Measurements from ENCODE around the gene ETDC. TPM values are rescaled to one million over a fixed set of nuclear protein-coding genes. Genes with fewer than 3 reads are reported as not detected.

ETDC gene
- total RNA-seq, 2 experiments from 2014 or later, result not detected

DNA sequence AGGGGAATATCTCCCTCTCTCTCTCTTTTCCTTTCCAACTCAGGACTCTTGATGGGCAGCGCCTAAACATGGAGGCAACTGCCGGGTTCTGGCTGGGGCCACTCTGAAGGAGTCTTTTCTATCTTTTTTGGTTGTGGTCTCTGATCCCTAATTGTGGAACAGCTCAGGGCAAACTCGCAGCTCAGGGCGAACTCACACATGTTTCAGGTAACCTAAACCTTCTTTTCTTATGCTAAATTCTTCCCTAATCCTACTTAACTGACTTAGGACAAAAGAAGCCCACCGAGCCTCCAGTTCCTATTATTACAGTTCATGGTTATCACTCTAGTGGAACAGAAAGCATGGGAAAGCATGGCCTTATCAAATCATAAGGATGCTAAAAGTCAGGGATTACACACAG is 36.1 kb upstream of the ETDC start:
- BruUV-seq (replicated peaks), result no TSS peak
- no peaks in the 10 kb centered on the region for H3K9me3 ChIP-seq (ENCODE audit: low read length)
- POLR2A ChIA-PET, result no interaction called here
- no peak overlapping the region for H3K27ac ChIP-seq (ENCODE audit: low read depth, low read length, poor library complexity, severe bottlenecking)
- DNase-seq (ENCODE audit: low spot score), result no peak
- no peaks in the 10 kb centered on the region for H3K79me2 ChIP-seq (ENCODE audit: insufficient read depth, low read depth, low read length)
- H3K36me3 ChIP-seq (ENCODE audit: insufficient read depth, low read length), result no peaks in the 10 kb centered on the region
- H3K4me1 ChIP-seq (ENCODE audit: insufficient read depth, low read length, poor library complexity, severe bottlenecking), result no peaks in the 10 kb centered on the region
- TF ChIP-seq EZH2phosphoT487 (IDR thresholded peaks at IDR 0.05; ENCODE audit: borderline replicate concordance, low read depth, low read length), result no peak
- TF ChIP-seq, protein P1, sequence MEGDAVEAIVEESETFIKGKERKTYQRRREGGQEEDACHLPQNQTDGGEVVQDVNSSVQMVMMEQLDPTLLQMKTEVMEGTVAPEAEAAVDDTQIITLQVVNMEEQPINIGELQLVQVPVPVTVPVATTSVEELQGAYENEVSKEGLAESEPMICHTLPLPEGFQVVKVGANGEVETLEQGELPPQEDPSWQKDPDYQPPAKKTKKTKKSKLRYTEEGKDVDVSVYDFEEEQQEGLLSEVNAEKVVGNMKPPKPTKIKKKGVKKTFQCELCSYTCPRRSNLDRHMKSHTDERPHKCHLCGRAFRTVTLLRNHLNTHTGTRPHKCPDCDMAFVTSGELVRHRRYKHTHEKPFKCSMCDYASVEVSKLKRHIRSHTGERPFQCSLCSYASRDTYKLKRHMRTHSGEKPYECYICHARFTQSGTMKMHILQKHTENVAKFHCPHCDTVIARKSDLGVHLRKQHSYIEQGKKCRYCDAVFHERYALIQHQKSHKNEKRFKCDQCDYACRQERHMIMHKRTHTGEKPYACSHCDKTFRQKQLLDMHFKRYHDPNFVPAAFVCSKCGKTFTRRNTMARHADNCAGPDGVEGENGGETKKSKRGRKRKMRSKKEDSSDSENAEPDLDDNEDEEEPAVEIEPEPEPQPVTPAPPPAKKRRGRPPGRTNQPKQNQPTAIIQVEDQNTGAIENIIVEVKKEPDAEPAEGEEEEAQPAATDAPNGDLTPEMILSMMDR (conservative IDR thresholded peaks at IDR 0.05; ENCODE audit: low read length), result no peak
- H3K4me3 ChIP-seq (ENCODE audit: low read depth, low read length, poor library complexity, severe bottlenecking), result no peak overlapping the region
- CTCF ChIA-PET (ENCODE audit: unreplicated experiment), result no interaction called here
- no peak overlapping the region for H3K4me2 ChIP-seq (ENCODE audit: low read length)
- H4K20me1 ChIP-seq (ENCODE audit: insufficient read depth, low read length), result no peaks in the 10 kb centered on the region
- intact Hi-C loops (cut with micrococcal nuclease; ENCODE audit: unreplicated experiment), result no loop called here
- no peak overlapping the region for H2AFZ ChIP-seq (ENCODE audit: low read length)
- H3K9me2 ChIP-seq (ENCODE audit: insufficient read depth, low read length), result no peaks in the 10 kb centered on the region

DNA sequence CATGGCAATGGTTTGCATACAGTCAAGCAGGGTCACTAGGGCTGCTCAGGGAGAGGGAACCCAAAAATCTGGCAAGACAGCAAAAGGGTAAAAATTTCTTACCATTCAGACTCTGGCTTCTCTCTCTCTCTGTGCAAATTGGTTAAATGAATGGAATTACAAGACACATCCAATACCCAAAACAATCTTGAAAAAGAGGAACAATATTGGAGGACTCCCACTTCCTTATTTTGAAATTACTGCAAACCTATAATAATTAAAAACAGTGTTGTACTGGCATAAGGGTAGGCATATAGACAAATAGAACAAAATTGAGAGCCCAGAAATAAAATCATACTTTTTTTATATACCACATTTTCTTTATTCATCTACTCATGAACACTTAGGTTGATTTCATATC is 33.3 kb upstream of the ETDC start:
- Histone ChIP-seq H3K4me3 (ENCODE audit: low read depth, low read length, poor library complexity, severe bottlenecking) (no peak overlapping the region), H3K9me3 (ENCODE audit: low read length) (no peaks in the 10 kb centered on the region), H3K4me1 (ENCODE audit: insufficient read depth, low read length, poor library complexity, severe bottlenecking) (no peaks in the 10 kb centered on the region), H3K36me3 (ENCODE audit: insufficient read depth, low read length) (no peaks in the 10 kb centered on the region), H3K79me2 (ENCODE audit: insufficient read depth, low read depth, low read length) (no peaks in the 10 kb centered on the region), H3K27ac (ENCODE audit: low read depth, low read length, poor library complexity, severe bottlenecking) (no peak overlapping the region), H2AFZ (ENCODE audit: low read length) (no peak overlapping the region), H3K4me2 (ENCODE audit: low read length) (no peak overlapping the region), H3K9me2 (ENCODE audit: insufficient read depth, low read length) (no peaks in the 10 kb centered on the region), H4K20me1 (ENCODE audit: insufficient read depth, low read length) (no peaks in the 10 kb centered on the region)
- intact Hi-C loops (cut with micrococcal nuclease; ENCODE audit: unreplicated experiment), result no loop called here
- no peak for TF ChIP-seq EZH2phosphoT487 (IDR thresholded peaks at IDR 0.05; ENCODE audit: borderline replicate concordance, low read depth, low read length)
- TF ChIP-seq, protein P1 (conservative IDR thresholded peaks at IDR 0.05; ENCODE audit: low read length), result no peak
- no peak for DNase-seq (ENCODE audit: low spot score)
- POLR2A ChIA-PET, result no interaction called here
- BruUV-seq (replicated peaks), result no TSS peak
- CTCF ChIA-PET (ENCODE audit: unreplicated experiment), result no interaction called here

DNA sequence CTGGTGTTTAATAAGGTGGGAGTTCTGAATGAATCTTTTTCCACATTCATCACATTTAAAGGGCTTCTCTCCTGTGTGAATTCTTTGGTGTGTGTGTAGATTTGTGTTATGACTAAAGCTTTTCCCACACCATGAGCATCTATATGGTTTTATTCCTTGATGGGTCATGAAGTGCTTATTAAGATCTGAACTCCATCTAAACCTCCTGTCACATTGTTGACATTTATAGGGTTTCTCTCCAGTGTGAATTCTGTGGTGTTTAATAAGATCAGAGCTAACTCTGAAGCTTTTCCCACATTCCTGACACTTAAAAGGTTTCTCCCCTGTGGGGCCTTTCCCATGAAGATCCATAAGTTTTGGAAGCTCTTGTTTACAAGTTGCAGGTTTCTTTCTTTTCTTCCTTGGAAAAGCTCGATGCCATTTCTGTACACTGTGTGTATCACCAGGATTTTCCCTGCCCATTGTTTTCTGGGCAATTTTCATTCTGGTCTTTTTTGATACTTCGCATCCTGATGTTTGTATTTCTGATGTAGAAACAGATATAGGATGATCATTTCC is 21.9 kb upstream of the ETDC start:
- Histone ChIP-seq H2AFZ (ENCODE audit: low read length) (no peak overlapping the region), H3K4me1 (ENCODE audit: insufficient read depth, low read length, poor library complexity, severe bottlenecking) (no peaks in the 10 kb centered on the region), H3K9me2 (ENCODE audit: insufficient read depth, low read length) (no peaks in the 10 kb centered on the region), H3K79me2 (ENCODE audit: insufficient read depth, low read depth, low read length) (no peaks in the 10 kb centered on the region), H3K27ac (ENCODE audit: low read depth, low read length, poor library complexity, severe bottlenecking) (no peak overlapping the region), H3K4me3 (ENCODE audit: low read depth, low read length, poor library complexity, severe bottlenecking) (no peak overlapping the region), H3K4me2 (ENCODE audit: low read length) (no peak overlapping the region), H4K20me1 (ENCODE audit: insufficient read depth, low read length) (no peaks in the 10 kb centered on the region), H3K9me3 (ENCODE audit: low read length) (no peaks in the 10 kb centered on the region), H3K36me3 (ENCODE audit: insufficient read depth, low read length) (no peaks in the 10 kb centered on the region; the same call in 1 of the 2 replicates)
- intact Hi-C loops (cut with micrococcal nuclease; ENCODE audit: unreplicated experiment), result no loop called here
- CTCF ChIA-PET (ENCODE audit: unreplicated experiment), result no interaction called here
- DNase-seq (ENCODE audit: low spot score), result no peak
- no peak for TF ChIP-seq EZH2phosphoT487 (IDR thresholded peaks at IDR 0.05; ENCODE audit: borderline replicate concordance, low read depth, low read length)
- TF ChIP-seq, protein P1 (conservative IDR thresholded peaks at IDR 0.05; ENCODE audit: low read length), result no peak
- POLR2A ChIA-PET, result interaction anchor here (0.5 to 0.7 kb wide), 2 partner anchors 88 to 959 kb away, joined by 3 read pairs; no protein-coding TSS in a partner anchor
- no TSS peak for BruUV-seq (replicated peaks)
